ENCODE data around the gene A3GALT2. TPM values are rescaled to one million over a fixed set of nuclear protein-coding genes. Genes with fewer than 3 reads are reported as not detected.
"Not testable (repeated sequence)": the region's sequence is repeated elsewhere in the genome, so short reads cannot be mapped to it uniquely, and the experiment has no call there.

Gene A3GALT2
- polyA plus RNA-seq, 1 donor = not detected

GRCh38 chr1:33292726-33293340, 28.1 kb downstream of the A3GALT2 start:
- no peak for DNase-seq

- DNase-seq = not testable (repeated sequence)
These were observed 30.3 kb downstream of the A3GALT2 start for GRCh38 chr1:33290615-33291014.

GRCh38 chr1:33289858-33290154, 31.1 kb downstream of the A3GALT2 start:
- DNase-seq = no peak

GRCh38 chr1:33288976-33289857, 31.7 kb downstream of the A3GALT2 start:
- no peak for DNase-seq

- no peak for DNase-seq
These were observed 33.6 kb downstream of the A3GALT2 start for GRCh38 chr1:33287317-33287716.

GRCh38 chr1:33286451-33287185, 34.3 kb downstream of the A3GALT2 start:
- DNase-seq = no peak

GRCh38 chr1:33284049-33284448, 36.8 kb downstream of the A3GALT2 start:
- no peak for DNase-seq

- no peak for DNase-seq
These were observed 38.1 kb downstream of the A3GALT2 start for GRCh38 chr1:33282791-33283190.

GRCh38 chr1:33281554-33282303, 39.2 kb downstream of the A3GALT2 start:
- DNase-seq = no peak

- DNase-seq = no peak
These were observed 40.7 kb downstream of the A3GALT2 start for GRCh38 chr1:33280091-33280661.

GRCh38 chr1:33277488-33278084, 43.3 kb downstream of the A3GALT2 start:
- no peak for DNase-seq

GRCh38 chr1:33276573-33277298, 44.2 kb downstream of the A3GALT2 start:
- DNase-seq = no peak

GRCh38 chr1:33275706-33276572, 45.0 kb downstream of the A3GALT2 start:
- no peak for DNase-seq

GRCh38 chr1:33275195-33275594, 45.7 kb downstream of the A3GALT2 start:
- no peak for DNase-seq

GRCh38 chr1:33274446-33274845, 46.5 kb downstream of the A3GALT2 start:
- no peak for DNase-seq

GRCh38 chr1:33273961-33274371, 46.9 kb downstream of the A3GALT2 start:
- no peak for DNase-seq

- no peak for DNase-seq
These were observed 47.5 kb downstream of the A3GALT2 start for GRCh38 chr1:33273406-33273805.

- DNase-seq = no peak
These were observed 48.0 kb downstream of the A3GALT2 start for GRCh38 chr1:33272930-33273329.

- DNase-seq = no peak
These were observed 48.4 kb downstream of the A3GALT2 start for GRCh38 chr1:33272509-33272908.

Data from hindlimb muscle (tissue), 1 donor.